Vagina (tissue), 2 donors: ENCODE data around the gene LSM14A.

Source experiments
- POLR2A ChIP-seq, 2 donors: fragments of 450-650 bp; IDR thresholded peaks; one replicate each; pipeline ENCODE4 v1.6.1; 2017; ENCODE audit warnings: antibody characterized with exemption in 2 of 2, mild to moderate bottlenecking in 2 of 2, moderate library complexity in 2 of 2
- TF ChIP-seq, protein P1 (sequence below), 3 experiments: fragments of 450-650 bp in 2 of 3; fragments of 200-600 bp in 1 of 3; sonication (generic) in 1 of 3; IDR thresholded peaks; one replicate each; pipeline ENCODE4 v1.5.1; 2017 to 2019; ENCODE audit warnings: antibody characterized with exemption in 3 of 3, mild to moderate bottlenecking in 2 of 3, moderate library complexity in 2 of 3

DNA sequence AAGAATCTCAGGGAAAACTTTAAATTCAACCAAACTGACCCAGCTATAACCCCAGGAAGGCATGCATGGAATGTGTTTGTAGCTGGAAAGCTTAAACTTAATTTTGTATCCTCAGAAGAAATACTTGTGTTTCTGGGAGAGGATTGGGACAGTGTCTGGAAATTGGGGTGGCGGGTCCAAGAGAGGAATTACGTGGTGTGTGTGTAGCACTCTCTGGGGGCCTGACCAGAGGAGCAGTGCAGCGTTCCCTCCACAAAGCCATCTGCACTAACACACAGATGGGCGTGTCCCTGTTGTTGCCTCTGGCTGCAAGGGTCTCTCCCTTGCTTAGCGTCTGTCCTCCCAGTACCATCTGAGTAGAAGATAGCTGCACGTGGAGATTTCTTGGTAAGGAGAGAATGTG, 88.5 kb downstream of the LSM14A start:
- TF ChIP-seq, protein P1, sequence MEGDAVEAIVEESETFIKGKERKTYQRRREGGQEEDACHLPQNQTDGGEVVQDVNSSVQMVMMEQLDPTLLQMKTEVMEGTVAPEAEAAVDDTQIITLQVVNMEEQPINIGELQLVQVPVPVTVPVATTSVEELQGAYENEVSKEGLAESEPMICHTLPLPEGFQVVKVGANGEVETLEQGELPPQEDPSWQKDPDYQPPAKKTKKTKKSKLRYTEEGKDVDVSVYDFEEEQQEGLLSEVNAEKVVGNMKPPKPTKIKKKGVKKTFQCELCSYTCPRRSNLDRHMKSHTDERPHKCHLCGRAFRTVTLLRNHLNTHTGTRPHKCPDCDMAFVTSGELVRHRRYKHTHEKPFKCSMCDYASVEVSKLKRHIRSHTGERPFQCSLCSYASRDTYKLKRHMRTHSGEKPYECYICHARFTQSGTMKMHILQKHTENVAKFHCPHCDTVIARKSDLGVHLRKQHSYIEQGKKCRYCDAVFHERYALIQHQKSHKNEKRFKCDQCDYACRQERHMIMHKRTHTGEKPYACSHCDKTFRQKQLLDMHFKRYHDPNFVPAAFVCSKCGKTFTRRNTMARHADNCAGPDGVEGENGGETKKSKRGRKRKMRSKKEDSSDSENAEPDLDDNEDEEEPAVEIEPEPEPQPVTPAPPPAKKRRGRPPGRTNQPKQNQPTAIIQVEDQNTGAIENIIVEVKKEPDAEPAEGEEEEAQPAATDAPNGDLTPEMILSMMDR (IDR thresholded peaks at IDR 0.05), result no peak
- no peak for TF ChIP-seq POLR2A (IDR thresholded peaks at IDR 0.05)
